Activated gamma-delta T cell treated with Interleukin-2 at 50 U/mL for 16 hours (primary cell): Measurements from ENCODE around the gene DHCR24.
"Not testable (repeated sequence)": the region's sequence is repeated elsewhere in the genome, so short reads cannot be mapped to it uniquely, and the experiment has no call there.

Experiments used
- DNase-seq: peaks from one replicate; pipeline ENCODE4 v3.0.0-alpha.2; 2020

DHCR24 gene

DNA sequence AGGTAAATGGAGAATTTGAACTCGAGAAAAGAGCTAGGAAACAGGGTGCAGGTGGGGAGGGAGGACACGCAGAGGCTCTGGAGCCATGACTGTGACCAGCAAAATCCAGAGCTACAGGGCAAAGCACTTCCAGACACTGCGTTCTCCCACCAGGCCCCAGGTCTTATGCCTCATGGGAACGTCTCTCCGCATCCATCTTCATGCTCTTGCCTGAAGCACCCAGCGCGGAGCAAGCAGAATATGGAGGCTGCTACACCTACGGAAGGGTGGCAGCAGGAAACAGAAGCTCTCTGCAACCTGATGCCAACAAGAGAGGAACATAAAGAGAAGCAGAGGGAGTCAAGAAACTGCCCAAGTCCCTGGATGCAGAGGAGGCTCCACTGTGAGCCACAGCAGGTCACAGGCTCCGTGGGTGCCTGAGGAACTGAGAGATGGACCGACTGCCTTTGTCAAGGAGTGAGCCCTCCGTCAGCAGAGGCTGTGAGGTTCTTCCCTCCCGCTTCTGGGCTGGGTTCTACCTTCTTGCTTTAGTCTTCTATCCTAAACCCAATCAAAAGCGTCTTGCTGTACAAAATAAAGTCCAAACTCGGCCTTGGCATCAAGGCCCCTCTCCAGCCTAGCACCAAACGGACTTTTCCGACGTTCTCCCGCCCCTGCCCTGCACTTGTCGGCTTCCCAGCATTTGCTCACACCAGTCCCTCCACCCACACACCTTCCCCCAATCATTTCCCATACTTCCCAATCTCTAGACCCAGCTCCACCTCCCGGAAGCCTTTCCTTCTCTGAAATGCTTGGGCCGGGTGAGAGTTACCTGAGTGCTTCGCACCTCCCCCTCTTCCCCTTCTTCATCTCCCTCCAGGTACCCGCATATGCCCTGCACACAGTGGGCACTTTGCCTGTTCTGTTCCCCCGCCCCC is 930 bp downstream of the DHCR24 start:
- DNase-seq, result no peak

- DNase-seq, result no peak
Measured at GRCh38 chr1:54885237-54885679, 1.7 kb downstream of the DHCR24 start.

GRCh38 chr1:54884768-54885167 is 2.2 kb downstream of the DHCR24 start:
- no peak for DNase-seq

DNA sequence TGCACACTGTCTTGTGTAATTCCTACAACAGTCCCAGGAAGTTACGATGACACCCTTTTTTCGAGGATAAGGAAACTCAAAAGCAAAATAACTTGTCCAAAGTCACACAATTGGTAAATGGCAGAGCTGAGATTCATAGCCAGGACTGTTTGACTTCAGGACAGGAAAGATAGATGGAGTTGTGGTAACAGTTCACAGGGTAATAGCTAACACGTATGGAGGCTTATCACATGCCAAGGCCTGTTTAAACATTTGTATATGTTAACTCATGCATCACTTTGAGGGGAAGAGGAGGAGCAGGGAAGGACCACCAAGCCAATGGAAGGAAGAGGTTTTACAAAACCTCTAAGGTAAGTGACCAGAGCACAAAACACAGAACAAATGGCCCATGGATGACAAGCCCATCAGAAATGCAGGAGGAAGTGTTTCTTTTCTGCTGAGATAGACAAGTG is 2.8 kb downstream of the DHCR24 start:
- DNase-seq, result no peak

GRCh38 chr1:54883349-54884102 is 3.5 kb downstream of the DHCR24 start:
- DNase-seq, result no peak

- no peak for DNase-seq
Measured at GRCh38 chr1:54882519-54882918, 4.5 kb downstream of the DHCR24 start.

GRCh38 chr1:54881604-54882003 is 5.4 kb downstream of the DHCR24 start:
- DNase-seq, result not testable (repeated sequence)

DNA sequence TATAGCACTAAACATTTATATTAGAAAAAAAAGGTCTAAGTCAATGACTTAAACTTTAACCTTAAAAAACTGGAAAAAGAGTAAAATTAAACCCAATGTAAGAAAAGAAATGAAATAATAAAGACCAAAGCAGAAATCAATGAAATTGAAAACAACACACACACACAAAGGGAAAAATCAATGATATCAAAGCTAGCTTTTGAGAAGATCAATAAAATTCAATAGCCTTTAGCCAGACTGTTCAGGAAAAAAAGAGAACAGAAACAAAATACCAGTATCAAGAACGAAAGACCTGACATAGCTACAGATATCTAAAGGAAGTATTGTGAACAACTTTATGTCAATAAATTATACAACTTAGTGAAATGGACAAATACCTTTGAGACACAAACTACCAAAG is 7.1 kb downstream of the DHCR24 start:
- no peak for DNase-seq

- DNase-seq, result no peak
Measured at GRCh38 chr1:54876814-54877213, 10.2 kb downstream of the DHCR24 start.

GRCh38 chr1:54875000-54875399 is 12.0 kb downstream of the DHCR24 start:
- no peak for DNase-seq

DNA sequence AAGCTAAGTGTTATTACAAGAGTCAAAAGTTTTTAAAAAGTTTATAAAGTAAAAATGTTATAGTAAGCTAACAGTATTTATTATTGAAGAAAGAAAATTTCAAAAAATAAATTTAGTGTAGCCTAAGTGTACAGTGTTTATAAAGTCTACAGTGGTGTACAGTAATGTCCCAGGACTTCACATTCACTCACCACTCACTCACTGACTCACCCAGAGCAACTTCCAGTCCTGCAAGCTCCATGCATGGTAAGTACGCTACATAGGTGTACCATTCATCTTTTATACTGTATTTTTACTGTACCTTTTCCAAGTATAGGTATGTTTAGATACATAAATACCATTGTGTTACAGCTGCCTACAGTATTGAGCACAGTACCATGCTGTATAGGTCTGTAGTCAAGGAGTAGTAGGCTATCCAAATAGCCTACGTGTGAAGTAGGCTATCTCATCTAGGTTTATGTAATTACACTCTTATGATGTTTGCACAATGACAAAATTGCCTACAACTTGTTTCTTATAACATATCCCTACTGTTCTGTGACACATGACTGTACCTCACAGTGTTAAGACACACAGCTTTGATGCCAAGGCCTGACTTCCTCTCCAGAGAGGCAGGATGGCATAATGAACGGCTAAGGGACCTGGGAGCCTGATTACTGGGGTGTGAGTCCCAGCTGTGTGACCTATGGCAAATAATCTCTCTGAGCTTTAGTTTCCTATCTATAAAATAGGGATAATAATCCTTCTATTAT is 12.7 kb downstream of the DHCR24 start:
- DNase-seq, result no peak

DNA sequence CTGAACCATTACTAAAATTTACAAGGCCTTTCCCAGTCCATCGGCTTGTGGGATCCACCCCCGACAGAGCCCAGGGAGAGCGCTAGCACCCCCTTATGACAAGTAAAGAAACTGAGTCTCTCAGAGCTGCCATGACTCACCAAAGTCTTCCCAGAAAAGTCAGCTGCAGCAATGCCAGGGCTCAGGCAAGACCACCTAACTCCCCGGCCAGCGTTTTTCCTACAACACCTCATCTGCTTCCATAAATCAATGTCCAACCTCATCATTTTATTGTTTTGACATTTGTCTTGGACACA is 15.0 kb downstream of the DHCR24 start:
- no peak for DNase-seq

- no peak for DNase-seq
Measured at GRCh38 chr1:54871275-54872035, 15.5 kb downstream of the DHCR24 start.

- no peak for DNase-seq
Measured at GRCh38 chr1:54870869-54871268, 16.1 kb downstream of the DHCR24 start.

GRCh38 chr1:54869173-54869851 is 17.7 kb downstream of the DHCR24 start:
- no peak for DNase-seq

DNA sequence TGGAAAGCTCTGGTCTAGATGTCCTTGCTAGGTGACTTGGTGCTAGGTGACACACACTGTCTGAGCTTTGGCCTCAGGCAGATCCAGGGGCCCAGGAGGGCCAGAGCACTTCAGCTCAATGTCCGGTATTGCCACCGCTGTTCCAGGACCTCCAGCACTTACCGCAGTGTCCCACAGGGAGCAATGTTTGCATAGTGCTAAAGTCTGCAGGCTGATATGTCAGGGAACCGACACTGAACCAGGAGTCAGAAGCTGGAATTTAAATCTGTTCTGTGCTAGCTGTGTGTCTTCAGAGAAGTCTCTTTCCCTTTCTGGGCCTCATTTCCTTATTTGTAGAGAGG is 19.3 kb downstream of the DHCR24 start:
- DNase-seq, result no peak

DNA sequence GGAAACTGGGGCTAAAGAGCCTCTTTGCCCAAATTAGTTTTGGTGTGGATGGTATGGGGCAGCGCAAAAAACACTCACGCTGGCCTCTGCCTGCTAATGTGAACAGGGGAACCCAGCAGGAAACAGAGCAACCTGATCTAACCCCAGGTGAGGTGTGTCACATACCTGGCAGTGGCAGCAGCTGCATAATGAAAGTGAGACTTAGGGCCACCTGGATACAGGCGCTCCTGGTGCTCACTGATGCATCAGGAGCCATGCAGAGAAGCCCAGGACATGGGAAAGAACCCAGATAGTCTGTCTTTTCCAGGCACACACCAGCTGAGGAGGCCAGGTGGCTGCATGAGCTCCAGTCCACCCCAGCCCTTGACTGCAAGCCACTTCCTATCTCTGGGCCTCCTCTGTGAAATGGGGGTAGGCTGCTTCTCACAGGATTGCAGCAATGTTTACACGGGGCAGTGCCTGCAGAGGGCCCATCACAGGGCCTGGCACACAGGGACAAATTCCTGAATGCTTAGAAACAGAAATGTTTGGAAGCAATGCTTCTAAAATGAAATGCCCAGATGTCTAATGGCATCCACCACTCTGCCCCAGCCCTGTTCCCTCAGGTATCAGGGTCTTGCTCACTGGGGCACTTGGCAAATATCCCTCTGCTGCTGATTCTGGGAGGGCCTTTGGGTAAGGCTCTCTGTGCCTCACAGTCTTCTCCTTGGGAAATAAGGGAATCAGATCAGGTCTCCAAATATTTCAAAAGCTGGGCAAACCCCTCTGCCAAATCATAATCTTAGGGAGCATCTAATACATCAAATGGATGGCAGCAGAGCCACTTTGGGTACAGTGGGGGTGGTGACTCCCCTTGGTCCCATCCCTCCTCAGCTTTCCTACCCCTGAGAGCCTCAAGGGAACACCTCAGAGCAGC is 19.9 kb downstream of the DHCR24 start:
- no peak for DNase-seq

DNA sequence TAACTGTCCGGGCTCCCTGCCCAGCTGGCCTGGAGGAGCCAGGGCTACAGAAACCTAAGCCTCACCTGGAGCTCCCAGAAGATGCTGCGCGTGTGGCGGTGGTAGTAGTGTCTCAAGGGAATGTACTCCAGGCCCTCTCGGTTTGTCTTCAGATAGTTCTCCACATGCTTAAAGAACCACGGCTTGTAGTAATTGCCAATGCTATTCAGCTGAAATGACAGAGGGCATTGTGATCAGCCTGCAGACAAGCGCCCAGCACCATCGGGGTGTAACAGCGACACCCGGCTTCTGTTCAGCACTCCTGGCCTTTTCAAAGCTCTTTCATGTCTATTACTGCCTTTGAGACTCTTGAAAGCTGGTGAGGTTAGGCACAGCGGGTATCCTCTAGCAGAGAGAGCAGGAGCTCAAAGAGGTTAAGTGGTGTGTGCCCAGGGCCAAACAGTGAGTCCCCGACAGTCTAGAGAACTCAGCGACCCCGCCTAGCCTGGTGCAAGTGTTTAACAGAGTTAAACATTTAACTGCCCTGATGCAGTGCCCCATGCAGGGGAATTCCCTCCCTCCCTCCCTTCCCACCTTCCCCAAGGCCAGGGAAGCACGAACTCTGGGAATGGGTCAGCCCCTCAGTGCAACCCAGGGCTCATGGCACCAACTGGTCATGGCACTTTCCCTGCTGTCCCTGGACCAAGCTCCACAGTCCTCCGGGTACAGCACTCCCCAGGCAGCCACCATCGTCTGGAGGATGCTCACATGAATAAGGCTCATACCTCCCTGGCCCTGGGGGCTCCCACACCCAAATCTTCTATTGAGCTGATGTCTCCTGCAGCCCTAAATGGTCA is 21.5 kb downstream of the DHCR24 start:
- no peak for DNase-seq

DNA sequence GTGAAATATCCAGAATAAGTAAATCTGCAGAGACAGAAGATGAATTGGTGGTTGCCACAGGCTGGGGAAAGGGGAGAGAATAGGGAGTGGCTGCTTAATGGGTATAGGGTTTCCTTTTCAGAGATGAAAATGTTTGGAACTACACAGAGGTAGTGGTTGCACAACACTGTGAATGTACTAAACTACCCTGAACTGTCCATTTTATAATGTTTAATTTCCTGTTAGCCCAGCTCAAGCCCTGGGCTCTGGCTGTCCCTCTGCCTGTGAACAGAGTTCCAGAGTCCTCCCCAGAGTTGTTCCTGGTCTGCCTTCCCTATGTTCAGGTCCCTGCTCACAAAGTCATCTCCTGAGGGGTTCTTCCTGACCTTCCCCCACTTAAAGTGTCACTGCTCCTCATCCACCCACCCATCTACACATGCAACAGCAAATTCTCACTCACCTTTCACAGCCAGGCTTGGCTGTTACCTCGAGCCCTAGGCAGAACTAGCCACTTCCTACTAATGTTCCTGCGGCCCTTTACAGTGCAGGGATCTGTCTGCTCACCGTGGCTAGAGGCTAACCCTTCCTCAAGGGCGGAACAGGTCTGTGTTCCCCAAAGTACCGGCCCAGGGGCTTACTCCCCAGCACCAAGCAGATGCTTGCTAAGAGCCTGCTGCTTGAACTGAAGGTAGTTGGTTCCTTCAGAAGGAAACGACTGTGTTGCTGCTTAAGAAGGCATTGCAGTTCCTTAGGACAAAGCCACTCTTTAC is 22.4 kb downstream of the DHCR24 start:
- DNase-seq, result no peak
